K562 (cell line): Measurements from ENCODE around the gene ZNF565. TPM values are rescaled to one million over a fixed set of nuclear protein-coding genes. Genes with fewer than 3 reads are reported as not detected.

Source experiments
- ARHGAP35 ChIP-seq: fragments of 450-650 bp; IDR thresholded peaks from 2 replicates; pipeline ENCODE4 v1.6.1; 2018; ENCODE audit not compliant: partially characterized antibody
- ATF1 ChIP-seq, 2 experiments: fragments of 450-650 bp in 1 of 2; IDR thresholded peaks; 2 replicates each; pipeline ENCODE4 v1.6.1; 2016; ENCODE audit warnings: missing compliant biosample characterization in 1 of 2, missing genetic modification characterization in 1 of 2
- CBX5 ChIP-seq: IDR thresholded peaks from 2 replicates; pipeline ENCODE4 v1.6.1; 2014; ENCODE audit warnings: low read depth, borderline replicate concordance
- CHD1 ChIP-seq: fragments of 200-600 bp; sonication (generic); IDR thresholded peaks from one replicate; pipeline ENCODE4 v1.6.1; 2012; ENCODE audit warnings: mild to moderate bottlenecking, moderate library complexity, low read length, inconsistent platforms
- CTBP1 ChIP-seq: fragments of 450-650 bp; IDR thresholded peaks from 2 replicates; pipeline ENCODE4 v1.6.1; 2016; ENCODE audit warnings: borderline replicate concordance
- GTF2E2 ChIP-seq: fragments of 200-800 bp; sonication (Bioruptor generic); IDR thresholded peaks from 2 replicates; pipeline ENCODE4 v1.6.1; 2016; ENCODE audit warnings: missing genetic modification characterization, missing compliant biosample characterization
- HLTF ChIP-seq: fragments of 450-650 bp; IDR thresholded peaks from 2 replicates; pipeline ENCODE4 v1.6.1; 2016
- HMGN3 ChIP-seq: IDR thresholded peaks from 2 replicates; pipeline ENCODE4 v1.6.1; 2011; ENCODE audit warnings: borderline replicate concordance, low read depth, mild to moderate bottlenecking, mixed read lengths, low read length; ENCODE audit not compliant: insufficient read length; ENCODE audit errors: extremely low read depth
- IRF2 ChIP-seq: sonication (generic); formaldehyde crosslinking; IDR thresholded peaks from 2 replicates; pipeline ENCODE4 v1.8.1; 2022; ENCODE audit warnings: mild to moderate bottlenecking, missing genetic modification reagents
- KLF1 ChIP-seq: fragments of 450-650 bp; IDR thresholded peaks from 2 replicates; pipeline ENCODE4 v1.6.1; 2016; ENCODE audit warnings: missing genetic modification characterization, missing compliant biosample characterization
- MCM2 ChIP-seq: fragments of 450-650 bp; IDR thresholded peaks from 2 replicates; pipeline ENCODE4 v1.6.1; 2017; ENCODE audit warnings: low read depth, mild to moderate bottlenecking
- MCM5 ChIP-seq: fragments of 450-650 bp; IDR thresholded peaks from 2 replicates; pipeline ENCODE4 v1.6.1; 2016; ENCODE audit warnings: low read depth
- NCOA2 ChIP-seq, 2 experiments: fragments of 450-650 bp; IDR thresholded peaks; 2 replicates each; pipeline ENCODE4 v1.6.1; 2018; ENCODE audit warnings: mild to moderate bottlenecking in 2 of 2, moderate library complexity in 1 of 2; ENCODE audit not compliant: partially characterized antibody in 2 of 2
- NCOR1 ChIP-seq: fragments of 450-650 bp; IDR thresholded peaks from 2 replicates; pipeline ENCODE4 v1.6.1; 2016; ENCODE audit warnings: mild to moderate bottlenecking, moderate library complexity
- OTX1 ChIP-seq: fragments of 450-650 bp; formaldehyde crosslinking; IDR thresholded peaks from 2 replicates; pipeline ENCODE4 v1.4.0; 2022; ENCODE audit warnings: mild to moderate bottlenecking
- RBFOX2 ChIP-seq: fragments of 200-400 bp; formaldehyde crosslinking; IDR thresholded peaks from 2 replicates; pipeline ENCODE4 v1.6.1; 2017; ENCODE audit warnings: low read depth, mild to moderate bottlenecking, low read length, moderate library complexity
- SIN3B ChIP-seq: fragments of 450-650 bp; IDR thresholded peaks from 2 replicates; pipeline ENCODE4 v1.6.1; 2017; ENCODE audit warnings: low read depth, mild to moderate bottlenecking, moderate library complexity
- SMAD1 ChIP-seq: fragments of 150-350 bp; IDR thresholded peaks from 2 replicates; pipeline ENCODE4 v1.6.1; 2014; ENCODE audit warnings: low read length, low read depth; ENCODE audit not compliant: partially characterized antibody
- TAF1 ChIP-seq: IDR thresholded peaks from 2 replicates; pipeline ENCODE4 v1.6.1; 2011; ENCODE audit warnings: mild to moderate bottlenecking, low read length, moderate library complexity; ENCODE audit not compliant: insufficient read depth, control insufficient read depth, severe bottlenecking; ENCODE audit errors: extremely low read depth
- TCF7L2 ChIP-seq: fragments of 150-350 bp; IDR thresholded peaks from 2 replicates; pipeline ENCODE4 v1.6.1; 2016; ENCODE audit warnings: low read depth, mild to moderate bottlenecking, low read length, moderate library complexity
- TEAD2 ChIP-seq: fragments of 450-650 bp; IDR thresholded peaks from 2 replicates; pipeline ENCODE4 v1.6.1; 2016; ENCODE audit warnings: missing genetic modification characterization, control low read depth, missing compliant biosample characterization
- TOE1 ChIP-seq, 2 experiments: fragments of 450-650 bp in 1 of 2; sonication (generic) in 1 of 2; formaldehyde crosslinking in 1 of 2; IDR thresholded peaks; 2 replicates each; pipeline versions ENCODE4 v1.7.1 to v1.8.0; 2016 to 2022; ENCODE audit warnings: borderline replicate concordance in 2 of 2, mild to moderate bottlenecking in 2 of 2, antibody characterized with exemption in 1 of 2, inconsistent platforms in 1 of 2, low read depth in 1 of 2, missing genetic modification reagents in 1 of 2, moderate library complexity in 1 of 2
- ZNF12 ChIP-seq: sonication (generic); formaldehyde crosslinking; IDR thresholded peaks from 2 replicates; pipeline ENCODE4 v1.4.0; 2020; ENCODE audit warnings: mild to moderate bottlenecking, missing genetic modification reagents
- ZNF436 ChIP-seq: fragments of 250-450, 450-650 bp; sonication (Bioruptor Pico); formaldehyde crosslinking; IDR thresholded peaks from 2 replicates; pipeline ENCODE4 v1.7.0; 2020; ENCODE audit warnings: mild to moderate bottlenecking
- ZNF583 ChIP-seq: fragments of 250-450 bp; sonication (Bioruptor Pico); IDR thresholded peaks from 2 replicates; pipeline ENCODE4 v1.4.0; 2020
- ZNF77 ChIP-seq: fragments of 250-450 bp; sonication (Bioruptor Pico); IDR thresholded peaks from 2 replicates; pipeline ENCODE4 v1.5.0; 2020
- polyA plus RNA-seq, 8 experiments: library from polyadenylated mRNA; depleted of rRNA in 4 of 8; stranded (reverse) in 5 of 8; unstranded in 3 of 8; fragments of >200 nt; fragmentation: Nextera tagmentation in 2 of 8; fragmentation: Illumina TruSeq in 1 of 8; extraction: Ambion mirVana in 2 of 8; extraction: Trizol in 1 of 8; gene quantifications; 2 replicates each; pipeline versions ENCODE4 v1.2.1 to v1.2.3, GENCODE V29; 2011 to 2014; ENCODE audit warnings: inconsistent platforms in 1 of 8, missing spikeins in 1 of 8
- total RNA-seq, 7 experiments: library from RNA; depleted of rRNA in 6 of 7; stranded (reverse); fragments of >200 nt in 6 of 7; fragmentation: Illumina TruSeq in 2 of 7; extraction: Trizol in 2 of 7; gene quantifications; 2 replicates each; pipeline versions ENCODE4 v1.2.1 to v1.2.3, GENCODE V29; 2011 to 2021; ENCODE audit warnings: low replicate concordance in 1 of 7
- TF ChIP-seq, protein P1 (sequence below): fragments of 450-650 bp; IDR thresholded peaks from 2 replicates; pipeline ENCODE4 v1.6.1; 2016; ENCODE audit warnings: borderline replicate concordance
- TF ChIP-seq, protein P2 (sequence below): fragments of 250-450 bp; sonication (Bioruptor Pico); IDR thresholded peaks from 2 replicates; pipeline ENCODE4 v1.8.0; 2021; ENCODE audit warnings: borderline replicate concordance, mild to moderate bottlenecking, moderate library complexity; ENCODE audit not compliant: poor library complexity, severe bottlenecking

Gene ZNF565
- total and polyA plus RNA-seq, 9 of the 15 experiments (the other 6 are each of a cell fraction or from before 2014, with no cell fraction given) = 1.3 to 3.2 (median 2.6) TPM

DNA sequence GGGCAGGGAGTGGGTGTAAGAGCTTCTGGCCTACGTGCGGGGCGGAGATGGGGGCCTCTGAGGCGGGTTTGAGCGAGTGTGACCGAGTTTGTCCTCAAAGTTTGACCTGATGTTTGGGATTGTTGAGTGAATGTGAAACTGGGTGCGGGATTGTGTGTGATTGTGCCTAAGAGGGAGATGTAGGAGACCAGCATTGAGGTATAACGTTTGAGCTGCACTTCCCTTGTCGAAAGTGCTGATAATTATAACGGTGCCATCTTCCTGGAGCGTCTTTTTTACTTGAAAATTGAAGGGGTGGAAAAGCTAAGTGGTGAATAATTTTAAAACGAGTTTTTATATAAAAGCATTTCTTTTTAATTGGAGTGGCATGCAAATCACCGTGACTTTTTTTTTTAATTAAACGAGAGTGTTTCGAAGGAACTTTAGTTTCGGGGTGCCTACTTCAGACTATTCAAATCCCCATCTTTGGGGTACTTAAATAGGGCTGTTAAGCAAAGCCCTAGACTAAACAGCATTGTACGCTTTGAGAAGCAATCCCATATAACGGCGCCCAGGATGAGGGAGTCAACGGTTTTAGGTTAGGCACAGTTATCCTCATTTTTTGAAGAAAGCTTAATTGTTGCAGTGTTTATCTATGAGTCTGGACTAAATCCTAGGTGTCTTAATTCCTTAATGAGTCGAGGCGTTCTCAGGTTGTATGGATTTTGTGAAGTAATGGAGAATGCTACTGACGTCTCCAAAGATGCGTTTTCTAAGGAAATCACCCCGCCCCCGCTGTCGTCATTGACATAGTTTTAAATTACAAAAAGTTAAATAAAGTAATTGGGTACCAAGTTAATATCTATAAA lies 1.0 kb upstream of the ZNF565 start (continued):
- TF ChIP-seq IRF2 (CRISPR knock-in tag) (no peak), RBFOX2 (no peak; the same call in 1 of the 2 replicates), SIN3B (no peak), TEAD2 (tag) (no peak), TAF1 (no peak), GTF2E2 (no peak), OTX1 (CRISPR knock-in tag) (peak; percentile 92), HLTF (peak; percentile 82; the same call in 1 of the 2 replicates), ATF1 (CRISPR knock-in tag; IDR thresholded peaks at IDR 0.05) (no peak), ATF1 (tag; IDR thresholded peaks at IDR 0.05) (peak; percentile 72; the same call in 1 of the 2 replicates), ARHGAP35 (no peak), HMGN3 (no peak), CHD1 (peak; percentile 78), TOE1 (IDR thresholded peaks at IDR 0.05; ENCODE audit: borderline replicate concordance) (0 out of 2 replicates have a peak, but pooled peaks have one; percentile 11), TOE1 (CRISPR knock-in tag; IDR thresholded peaks at IDR 0.05; ENCODE audit: borderline replicate concordance, low read depth) (no peak), MCM2 (no peak), NCOA2 (IDR thresholded peaks at IDR 0.05; ENCODE audit: partially characterized antibody in 2 of 2) (no peak), ZNF12 (CRISPR knock-in tag) (peak; percentile 68; the same call in 1 of the 2 replicates), ZNF583 (CRISPR knock-in tag) (no peak), MCM5 (no peak), ZNF436 (CRISPR knock-in tag) (no peak), CTBP1 (no peak), CBX5 (no peak), NCOR1 (no peak), KLF1 (tag) (no peak), TCF7L2 (no peak), SMAD1 (no peak), ZNF77 (no peak)
- TF ChIP-seq, protein P1, sequence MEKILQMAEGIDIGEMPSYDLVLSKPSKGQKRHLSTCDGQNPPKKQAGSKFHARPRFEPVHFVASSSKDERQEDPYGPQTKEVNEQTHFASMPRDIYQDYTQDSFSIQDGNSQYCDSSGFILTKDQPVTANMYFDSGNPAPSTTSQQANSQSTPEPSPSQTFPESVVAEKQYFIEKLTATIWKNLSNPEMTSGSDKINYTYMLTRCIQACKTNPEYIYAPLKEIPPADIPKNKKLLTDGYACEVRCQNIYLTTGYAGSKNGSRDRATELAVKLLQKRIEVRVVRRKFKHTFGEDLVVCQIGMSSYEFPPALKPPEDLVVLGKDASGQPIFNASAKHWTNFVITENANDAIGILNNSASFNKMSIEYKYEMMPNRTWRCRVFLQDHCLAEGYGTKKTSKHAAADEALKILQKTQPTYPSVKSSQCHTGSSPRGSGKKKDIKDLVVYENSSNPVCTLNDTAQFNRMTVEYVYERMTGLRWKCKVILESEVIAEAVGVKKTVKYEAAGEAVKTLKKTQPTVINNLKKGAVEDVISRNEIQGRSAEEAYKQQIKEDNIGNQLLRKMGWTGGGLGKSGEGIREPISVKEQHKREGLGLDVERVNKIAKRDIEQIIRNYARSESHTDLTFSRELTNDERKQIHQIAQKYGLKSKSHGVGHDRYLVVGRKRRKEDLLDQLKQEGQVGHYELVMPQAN = no peak; the same call in 1 of the 2 replicates
- TF ChIP-seq, protein P2, sequence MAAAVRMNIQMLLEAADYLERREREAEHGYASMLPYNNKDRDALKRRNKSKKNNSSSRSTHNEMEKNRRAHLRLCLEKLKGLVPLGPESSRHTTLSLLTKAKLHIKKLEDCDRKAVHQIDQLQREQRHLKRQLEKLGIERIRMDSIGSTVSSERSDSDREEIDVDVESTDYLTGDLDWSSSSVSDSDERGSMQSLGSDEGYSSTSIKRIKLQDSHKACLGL (CRISPR knock-in tag) = no peak
